VCaP (cell line): ENCODE measurements around the gene ARHGDIG.
A peak's percentile ranks its signal among the peaks of the same experiment; 100 is the strongest.

ENCODE experiments used
- H3K27ac ChIP-seq: fragments of 450-650 bp; 2 replicates; pipeline ENCODE4 v1.5.1; 2017
- CTCF ChIP-seq: fragments of 450-650 bp; conservative IDR thresholded peaks from 2 replicates; pipeline ENCODE4 v1.5.1; 2017; ENCODE audit warnings: mild to moderate bottlenecking, moderate library complexity

ARHGDIG gene

GRCh38 chr16:284204-285120 is 4.1 kb downstream of the ARHGDIG start:
- no peak overlapping the region for H3K27ac ChIP-seq
- no peak for TF ChIP-seq CTCF

- H3K27ac ChIP-seq = no peak overlapping the region
- TF ChIP-seq CTCF = no peak
Observed at GRCh38 chr16:285146-286055, 5.0 kb downstream of the ARHGDIG start.

- no peak for TF ChIP-seq CTCF
- H3K27ac ChIP-seq = no peak overlapping the region
Observed at GRCh38 chr16:286491-287297, 6.3 kb downstream of the ARHGDIG start.

DNA sequence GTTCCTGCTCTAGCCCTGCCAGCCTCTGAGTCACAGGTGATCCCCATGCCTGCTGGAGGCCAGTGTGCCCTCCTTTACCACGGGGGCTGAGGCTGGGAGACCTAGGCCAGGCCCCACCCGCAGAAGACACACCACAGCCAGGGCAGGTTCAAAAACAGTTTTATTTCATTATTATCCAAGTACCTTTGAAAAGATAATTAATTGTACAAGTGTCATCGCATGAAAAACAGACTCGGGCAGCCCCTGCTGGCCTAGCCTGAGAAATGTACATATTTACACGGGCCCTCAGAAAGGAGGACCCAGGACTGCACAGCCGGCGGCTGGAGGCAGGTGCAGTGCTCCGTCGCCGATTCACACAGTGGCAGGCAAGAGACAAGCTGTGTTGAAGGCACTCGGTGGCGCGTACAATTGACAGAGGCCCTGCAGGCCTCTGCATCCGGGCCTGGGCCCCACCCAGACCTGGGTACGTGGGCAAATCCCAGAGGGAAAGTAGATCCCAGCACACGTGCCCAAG is 7.0 kb downstream of the ARHGDIG start:
- H3K27ac ChIP-seq = no peak overlapping the region
- peak; percentile 61 for TF ChIP-seq CTCF

- no peak for TF ChIP-seq CTCF
- H3K27ac ChIP-seq = no peak overlapping the region
Observed at GRCh38 chr16:287981-288920, 7.9 kb downstream of the ARHGDIG start.

DNA sequence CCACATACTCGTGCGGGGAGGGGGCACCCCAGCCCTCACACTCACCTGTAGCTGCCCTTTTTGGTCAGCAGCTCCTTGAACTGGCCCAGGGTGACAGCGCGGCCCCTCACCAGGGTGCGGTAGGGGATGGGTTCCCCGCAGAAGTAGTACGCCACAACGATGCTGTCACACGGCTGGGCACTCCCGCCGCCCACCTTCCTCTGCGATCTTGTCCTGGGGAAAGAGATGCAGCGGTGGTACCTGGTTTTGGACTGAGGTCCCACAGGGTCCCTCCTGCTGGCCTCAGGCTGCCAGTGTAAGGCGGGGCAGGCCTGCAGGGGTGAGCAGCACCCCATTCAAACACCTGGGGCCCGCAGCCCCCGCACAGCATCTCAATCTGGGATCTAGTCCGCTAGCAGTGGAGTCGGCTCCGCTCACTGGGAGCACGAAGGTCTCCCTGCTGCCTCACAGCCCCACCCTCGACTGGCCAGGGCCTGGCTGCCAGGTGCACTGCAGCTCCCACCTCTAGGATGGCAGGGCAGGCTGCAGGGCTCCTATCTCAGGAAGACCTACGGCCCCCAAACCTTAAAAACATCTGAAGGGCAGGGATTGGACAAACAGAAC is 9.1 kb downstream of the ARHGDIG start:
- no peak overlapping the region for H3K27ac ChIP-seq
- TF ChIP-seq CTCF = no peak
